Measurements from ENCODE around the gene TDRD9.

TDRD9 gene

GRCh38 chr14:103892247-103892646 is 36.0 kb upstream of the TDRD9 start:
- Histone ChIP-seq H3K4me3 (ENCODE audit: severe bottlenecking) (no peak overlapping the region), H3K4me1 (ENCODE audit: insufficient read depth, poor library complexity, severe bottlenecking) (peaks cover 14% of the 10 kb centered on the region), H3K27ac (ENCODE audit: poor library complexity, severe bottlenecking) (no peak overlapping the region), H3K36me3 (ENCODE audit: low read depth) (no peaks in the 10 kb centered on the region), H3K9me3 (ENCODE audit: severe bottlenecking) (no peaks in the 10 kb centered on the region), H3K27me3 (ENCODE audit: insufficient read depth, poor library complexity, severe bottlenecking) (no peaks in the 10 kb centered on the region)
- DNase-seq (ENCODE audit: low spot score) (no peak), ATAC-seq (ENCODE audit: low read depth) (no peak)
- TF ChIP-seq CTCF (IDR thresholded peaks at IDR 0.05; ENCODE audit: poor library complexity, severe bottlenecking), result no peak

- no peak for ATAC-seq (ENCODE audit: low read depth)
Measured at GRCh38 chr14:103894034-103894722, 34.1 kb upstream of the TDRD9 start.

GRCh38 chr14:103894723-103895059 is 33.6 kb upstream of the TDRD9 start:
- no peak overlapping the region for H3K27ac ChIP-seq (ENCODE audit: poor library complexity, severe bottlenecking)
- DNase-seq (ENCODE audit: low spot score) (no peak), ATAC-seq (ENCODE audit: low read depth) (no peak)
- H3K27me3 ChIP-seq (ENCODE audit: insufficient read depth, poor library complexity, severe bottlenecking), result no peaks in the 10 kb centered on the region
- no peaks in the 10 kb centered on the region for H3K9me3 ChIP-seq (ENCODE audit: severe bottlenecking)
- no peak overlapping the region for H3K4me3 ChIP-seq (ENCODE audit: severe bottlenecking)
- TF ChIP-seq CTCF (IDR thresholded peaks at IDR 0.05; ENCODE audit: poor library complexity, severe bottlenecking), result no peak
- no peaks in the 10 kb centered on the region for H3K36me3 ChIP-seq (ENCODE audit: low read depth)
- peaks cover 8% of the 10 kb centered on the region for H3K4me1 ChIP-seq (ENCODE audit: insufficient read depth, poor library complexity, severe bottlenecking)

More at GRCh38 chr14:103894034-103894722, 34.1 kb upstream of the TDRD9 start:
- no peak for TF ChIP-seq CTCF (IDR thresholded peaks at IDR 0.05; ENCODE audit: poor library complexity, severe bottlenecking)
- Histone ChIP-seq H3K27ac (ENCODE audit: poor library complexity, severe bottlenecking) (no peak overlapping the region), H3K27me3 (ENCODE audit: insufficient read depth, poor library complexity, severe bottlenecking) (no peaks in the 10 kb centered on the region), H3K9me3 (ENCODE audit: severe bottlenecking) (no peaks in the 10 kb centered on the region), H3K4me1 (ENCODE audit: insufficient read depth, poor library complexity, severe bottlenecking) (peaks cover 13% of the 10 kb centered on the region), H3K4me3 (ENCODE audit: severe bottlenecking) (no peak overlapping the region), H3K36me3 (ENCODE audit: low read depth) (no peaks in the 10 kb centered on the region)
- no peak for DNase-seq (ENCODE audit: low spot score)

GRCh38 chr14:103896578-103896977 is 31.7 kb upstream of the TDRD9 start:
- no peaks in the 10 kb centered on the region for H3K9me3 ChIP-seq (ENCODE audit: severe bottlenecking)
- H3K27ac ChIP-seq (ENCODE audit: poor library complexity, severe bottlenecking), result no peak overlapping the region
- H3K4me1 ChIP-seq (ENCODE audit: insufficient read depth, poor library complexity, severe bottlenecking), result peaks cover 5% of the 10 kb centered on the region
- TF ChIP-seq CTCF (IDR thresholded peaks at IDR 0.05; ENCODE audit: poor library complexity, severe bottlenecking), result no peak
- H3K36me3 ChIP-seq (ENCODE audit: low read depth), result no peaks in the 10 kb centered on the region
- no peak overlapping the region for H3K4me3 ChIP-seq (ENCODE audit: severe bottlenecking)
- H3K27me3 ChIP-seq (ENCODE audit: insufficient read depth, poor library complexity, severe bottlenecking), result no peaks in the 10 kb centered on the region
- ATAC-seq (ENCODE audit: low read depth) (no peak), DNase-seq (ENCODE audit: low spot score) (no peak)

Measured in RWPE2 (cell line).